OCI-M1 (cell line): ENCODE measurements around the gene ASIC2.
A peak's percentile ranks its signal among the peaks of the same experiment; 100 is the strongest.
"Not testable (repeated sequence)": the region's sequence is repeated elsewhere in the genome, so short reads cannot be mapped to it uniquely, and the experiment has no call there.

Source experiments
- DNase-seq: peaks from one replicate; lab custom pipeline; 2025; lab: John Stamatoyannopoulos, UW

ASIC2 gene

GRCh38 chr17:32980230-32980629 is 312.9 kb downstream of the ASIC2 start:
- no peak for DNase-seq

DNA sequence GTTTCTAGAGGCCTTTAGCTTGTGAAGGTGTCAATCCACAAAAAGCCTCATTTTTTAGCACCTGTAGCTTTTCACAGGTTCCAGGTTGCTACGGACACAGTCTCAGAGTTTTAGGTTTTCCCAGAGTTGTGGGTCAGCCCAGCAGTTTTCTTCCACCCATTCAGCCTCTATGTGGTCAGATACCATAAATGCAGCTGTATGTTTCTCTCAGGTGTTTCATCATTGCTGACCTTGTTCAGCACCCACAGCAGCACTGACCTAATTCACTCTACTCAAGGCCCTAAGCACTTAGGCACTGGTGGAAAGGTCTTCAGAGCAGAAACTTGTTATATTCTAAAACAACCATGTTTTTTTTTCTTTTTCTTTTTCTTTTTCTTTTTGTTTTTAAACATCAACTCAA is 316.5 kb downstream of the ASIC2 start:
- DNase-seq: no peak

DNA sequence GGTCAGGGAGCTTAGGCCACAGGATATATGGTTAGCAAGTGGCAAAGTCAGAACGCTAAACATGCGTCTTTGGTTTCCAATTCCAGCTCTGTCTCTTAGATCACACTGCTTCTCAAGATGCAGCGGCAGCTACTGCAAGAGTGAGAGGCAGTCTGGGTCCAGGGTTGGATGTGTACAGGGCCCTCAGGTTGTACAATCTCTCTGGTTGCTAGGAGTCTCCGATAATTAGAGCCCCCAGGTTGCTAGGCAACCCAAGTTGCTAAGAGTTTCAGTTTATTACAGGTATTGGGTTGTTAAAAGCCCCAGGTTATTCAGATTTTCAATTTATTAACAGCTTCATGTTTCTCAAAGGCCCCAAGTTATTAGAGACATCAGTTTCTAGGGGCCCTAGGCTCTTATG is 317.0 kb downstream of the ASIC2 start:
- DNase-seq: no peak

GRCh38 chr17:32971171-32971570 is 321.9 kb downstream of the ASIC2 start:
- DNase-seq: peak; percentile 92

DNA sequence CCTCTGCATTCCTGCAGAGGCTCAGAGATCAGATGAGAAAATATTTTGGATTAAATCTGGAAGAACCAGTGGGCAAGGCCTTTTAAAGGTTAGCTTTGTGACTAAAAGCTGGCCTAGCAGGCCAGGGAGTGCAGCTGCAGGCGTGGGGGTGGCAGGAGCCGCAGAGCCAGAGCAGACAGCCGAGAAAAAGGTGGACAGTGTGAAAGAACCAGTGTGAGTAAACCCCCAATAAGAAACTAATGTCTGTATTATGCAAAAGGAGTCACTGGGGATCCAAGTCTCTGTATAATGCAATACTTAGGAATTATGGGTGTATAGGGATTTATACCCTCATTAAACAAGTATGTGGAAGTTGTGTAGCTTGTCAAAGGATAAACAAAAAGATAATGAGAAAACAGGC is 322.8 kb downstream of the ASIC2 start:
- DNase-seq: peak; percentile 40

DNA sequence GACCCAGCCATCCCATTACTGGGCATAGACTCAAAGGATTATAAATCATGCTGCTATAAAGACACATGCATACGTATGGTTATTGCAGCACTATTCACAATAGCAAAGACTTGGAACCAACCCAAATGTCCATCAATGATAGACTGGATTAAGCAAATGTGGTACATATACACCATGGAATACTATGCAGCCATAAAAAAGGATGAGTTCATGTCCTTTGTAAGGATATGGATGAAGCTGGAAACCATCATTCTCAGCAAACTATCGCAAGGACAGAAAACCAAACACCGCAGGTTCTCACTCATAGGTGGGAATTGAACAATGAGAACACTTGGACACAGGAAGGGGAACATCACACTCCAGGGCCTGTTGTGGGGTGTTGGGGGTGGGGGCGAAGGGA is 323.9 kb downstream of the ASIC2 start:
- not testable (repeated sequence) for DNase-seq

DNA sequence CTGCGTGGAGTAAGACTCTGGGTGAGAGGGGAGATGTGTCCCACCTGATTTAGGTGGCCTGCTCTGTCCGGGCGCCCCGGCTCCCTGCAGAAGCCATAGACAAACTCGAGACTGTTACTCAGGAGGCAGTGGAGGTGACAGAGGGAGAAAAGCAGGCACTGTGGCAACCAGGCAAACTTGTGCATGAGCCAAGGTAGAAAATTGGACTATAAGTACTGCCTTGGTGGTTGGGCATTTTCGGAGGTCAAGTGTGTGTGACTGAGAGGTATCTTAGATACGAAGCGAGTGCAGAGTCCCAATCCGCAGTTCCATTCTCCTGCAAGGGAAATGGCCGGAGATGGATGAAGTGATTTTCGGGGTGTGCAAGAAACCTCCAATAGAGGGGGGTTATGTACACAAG is 328.6 kb downstream of the ASIC2 start:
- no peak for DNase-seq
